ENCODE results near the gene GOLPH3L. TPM values are rescaled to one million over a fixed set of nuclear protein-coding genes. Genes with fewer than 3 reads are reported as not detected.
"Not testable (repeated sequence)": the region's sequence is repeated elsewhere in the genome, so short reads cannot be mapped to it uniquely, and the experiment has no call there.

Gene GOLPH3L
- total and polyA plus RNA-seq, 10 donors: 9.0 to 31.0 (median 23.8) TPM

- no peak for DNase-seq
- Histone ChIP-seq H3K4me1 (no peaks in the 10 kb centered on the region), H3K9me3 (no peaks in the 10 kb centered on the region), H3K27me3 (replicated peaks in 1 of 7) (no peaks in the 10 kb centered on the region), H3K4me3 (no peak overlapping the region), H3K27ac (no peak overlapping the region), H3K36me3 (peaks cover 3 to 65% (median 26%) of the 10 kb centered on the region in 6 donors)
- intact Hi-C loops (cut with DNase I; ENCODE audit: low total_unique reads): no loop called here
- TF ChIP-seq POLR2A (IDR thresholded peaks at IDR 0.05): no peak
- 87 to 98% (median 95%) methylated on average over 7 of the region's 7 CpGs for WGBS, 5 donors
Observed at GRCh38 chr1:150663321-150663720, 33.6 kb downstream of the GOLPH3L start.

GRCh38 chr1:150662811-150663210 lies 34.1 kb downstream of the GOLPH3L start:
- intact Hi-C loops (cut with DNase I; ENCODE audit: low total_unique reads): no loop called here
- Histone ChIP-seq H3K27ac (no peak overlapping the region), H3K36me3 (peaks cover 3 to 67% (median 28%) of the 10 kb centered on the region in 6 donors), H3K9me3 (no peaks in the 10 kb centered on the region), H3K4me3 (no peak overlapping the region), H3K4me1 (no peaks in the 10 kb centered on the region), H3K27me3 (replicated peaks in 1 of 7) (no peaks in the 10 kb centered on the region)
- WGBS, 5 donors: 90 to 99% (median 95%) methylated on average over 9 of the region's 9 CpGs
- TF ChIP-seq POLR2A (IDR thresholded peaks at IDR 0.05): no peak
- TF ChIP-seq CTCF (IDR thresholded peaks at IDR 0.05 in 8 of 11, conservative IDR thresholded peaks at IDR 0.05 in 3 of 11): no peak
- TF ChIP-seq POLR2AphosphoS5 (IDR thresholded peaks at IDR 0.05): no peak
- no peak for DNase-seq

- TF ChIP-seq CTCF (IDR thresholded peaks at IDR 0.05 in 8 of 11, conservative IDR thresholded peaks at IDR 0.05 in 3 of 11) (no peak), POLR2A (IDR thresholded peaks at IDR 0.05) (no peak), POLR2AphosphoS5 (IDR thresholded peaks at IDR 0.05) (no peak)
Observed at GRCh38 chr1:150661156-150661555, 35.8 kb downstream of the GOLPH3L start.

GRCh38 chr1:150660584-150660983 lies 36.4 kb downstream of the GOLPH3L start:
- Histone ChIP-seq H3K9me3 (no peaks in the 10 kb centered on the region), H3K4me3 (no peak overlapping the region), H3K27ac (no peak overlapping the region), H3K36me3 (peaks cover 3 to 76% (median 30%) of the 10 kb centered on the region in 6 donors), H3K27me3 (replicated peaks in 1 of 7) (no peaks in the 10 kb centered on the region), H3K4me1 (no peaks in the 10 kb centered on the region)
- WGBS, 5 donors: 83 to 98% (median 96%) methylated on average over 4 of the region's 4 CpGs
- intact Hi-C loops (cut with DNase I; ENCODE audit: low total_unique reads): no loop called here
- no peak for TF ChIP-seq CTCF (IDR thresholded peaks at IDR 0.05 in 8 of 11, conservative IDR thresholded peaks at IDR 0.05 in 3 of 11)
- no peak for TF ChIP-seq POLR2A (IDR thresholded peaks at IDR 0.05)
- TF ChIP-seq POLR2AphosphoS5 (IDR thresholded peaks at IDR 0.05): no peak
- DNase-seq: no peak

More at GRCh38 chr1:150661156-150661555, 35.8 kb downstream of the GOLPH3L start:
- intact Hi-C loops (cut with DNase I; ENCODE audit: low total_unique reads): no loop called here
- H3K4me1 ChIP-seq: no peaks in the 10 kb centered on the region
- DNase-seq: no peak
- H3K27me3 ChIP-seq (replicated peaks in 1 of 7): no peaks in the 10 kb centered on the region
- peaks cover 3 to 74% (median 30%) of the 10 kb centered on the region in 6 donors for H3K36me3 ChIP-seq
- no peaks in the 10 kb centered on the region for H3K9me3 ChIP-seq
- WGBS, 5 donors: 95 to 99% (median 97%) methylated on average over 5 of the region's 5 CpGs
- H3K4me3 ChIP-seq: no peak overlapping the region
- no peak overlapping the region for H3K27ac ChIP-seq

GRCh38 chr1:150657064-150657463 lies 39.9 kb downstream of the GOLPH3L start:
- DNase-seq; H3K4me3 ChIP-seq; H3K27me3 ChIP-seq (replicated peaks in 1 of 7); H3K4me1 ChIP-seq; H3K27ac ChIP-seq; H3K9me3 ChIP-seq; intact Hi-C loops (cut with DNase I; ENCODE audit: low total_unique reads): not testable (repeated sequence)
- WGBS, 5 donors: 87 to 97% (median 91%) methylated on average over 4 of the region's 4 CpGs
- peaks cover 3 to 80% (median 27%) of the 10 kb centered on the region in 6 donors for H3K36me3 ChIP-seq

- 93 to 98% (median 97%) methylated on average over 10 of the region's 10 CpGs for WGBS, 5 donors
- intact Hi-C loops (cut with DNase I; ENCODE audit: low total_unique reads); H3K27ac ChIP-seq; H3K27me3 ChIP-seq (replicated peaks in 1 of 7); H3K9me3 ChIP-seq; H3K4me3 ChIP-seq; DNase-seq; H3K4me1 ChIP-seq: not testable (repeated sequence)
- peaks cover 0 to 70% (median 12%) of the 10 kb centered on the region in 6 donors for H3K36me3 ChIP-seq
Observed at GRCh38 chr1:150654635-150655034, 42.3 kb downstream of the GOLPH3L start.

Data from spleen (tissue), 11 donors.